Fibroblast of pulmonary artery (primary cell): Measurements from ENCODE around the gene PMPCA.

Experiments
- DNase-seq: peaks from one replicate; pipeline ENCODE4 v3.0.0-alpha.2; 2010; ENCODE audit warnings: low read depth
- H3K4me3 ChIP-seq: replicated peaks from 2 replicates; pipeline ENCODE4 v1.5.1; 2011; ENCODE audit warnings: low read depth, mild to moderate bottlenecking, control low read depth, low read length, moderate library complexity
- CTCF ChIP-seq: IDR thresholded peaks from 2 replicates; pipeline ENCODE4 v1.5.1; 2011; ENCODE audit warnings: mild to moderate bottlenecking, control low read depth, low read length, inconsistent platforms; ENCODE audit errors: missing control alignments

PMPCA gene

DNA sequence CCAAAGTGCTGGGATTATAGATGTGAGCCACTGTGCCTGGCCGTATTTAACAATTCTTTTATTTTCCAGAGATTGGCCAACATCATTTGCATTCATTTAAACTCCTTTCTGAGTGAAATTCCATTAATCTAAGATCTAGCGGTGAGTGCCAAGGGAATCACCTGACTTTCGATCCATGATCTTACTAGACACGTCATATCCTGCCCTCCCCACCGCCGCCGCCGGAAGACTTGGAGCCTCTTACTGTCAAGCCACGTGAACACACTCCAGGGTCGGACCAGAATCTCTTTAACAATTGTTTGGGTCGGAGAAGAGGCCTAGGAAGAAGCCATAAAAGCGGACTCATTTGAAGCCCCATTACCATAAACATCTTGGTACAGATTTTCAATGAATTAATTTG, 16.3 kb downstream of the PMPCA start:
- no peak overlapping the region for H3K4me3 ChIP-seq
- TF ChIP-seq CTCF, result no peak
- no peak for DNase-seq

- no peak overlapping the region for H3K4me3 ChIP-seq
- no peak for TF ChIP-seq CTCF
Observed at GRCh38 chr9:136429075-136429628, 18.7 kb downstream of the PMPCA start.

GRCh38 chr9:136429683-136430491, 19.4 kb downstream of the PMPCA start:
- DNase-seq, result no peak
- H3K4me3 ChIP-seq, result no peak overlapping the region
- no peak for TF ChIP-seq CTCF

More at GRCh38 chr9:136429075-136429628, 18.7 kb downstream of the PMPCA start:
- no peak for DNase-seq

GRCh38 chr9:136430588-136431234, 20.3 kb downstream of the PMPCA start:
- no peak overlapping the region for H3K4me3 ChIP-seq
- TF ChIP-seq CTCF, result no peak
- no peak for DNase-seq

GRCh38 chr9:136431782-136432350, 21.4 kb downstream of the PMPCA start:
- no peak for DNase-seq
- H3K4me3 ChIP-seq, result no peak overlapping the region
- TF ChIP-seq CTCF, result no peak

GRCh38 chr9:136432591-136432990, 22.1 kb downstream of the PMPCA start:
- no peak for DNase-seq
- no peak for TF ChIP-seq CTCF

More at GRCh38 chr9:136432591-136432990, 22.1 kb downstream of the PMPCA start:
- no peak overlapping the region for H3K4me3 ChIP-seq
